SU-DHL-6 (cell line): ENCODE data around the gene PLEKHG2.
"Not testable (repeated sequence)": the region's sequence is repeated elsewhere in the genome, so short reads cannot be mapped to it uniquely, and the experiment has no call there.

ENCODE experiments used
- H2AFZ ChIP-seq: fragments of 200-600 bp; sonication (generic); 2 replicates; pipeline ENCODE4 v1.6.1; 2014; ENCODE audit warnings: low read depth, mild to moderate bottlenecking, moderate library complexity, mixed read lengths, antibody characterized with exemption, low read length; ENCODE audit not compliant: severe bottlenecking
- H3F3A ChIP-seq: fragments of 200-600 bp; shearing (Covaris generic); 2 replicates; pipeline ENCODE4 v1.6.0; 2016; ENCODE audit warnings: antibody characterized with exemption, mild to moderate bottlenecking; ENCODE audit not compliant: insufficient read depth
- H3K27ac ChIP-seq: fragments of 200-600 bp; sonication (generic); 2 replicates; pipeline ENCODE4 v1.5.1; 2016; ENCODE audit warnings: low read depth, mild to moderate bottlenecking, low read length, moderate library complexity, mixed read lengths
- H3K27me3 ChIP-seq: fragments of 200-600 bp; sonication (generic), shearing (Covaris generic); 2 replicates; pipeline ENCODE4 v1.6.0; 2014; ENCODE audit warnings: mild to moderate bottlenecking, low read length
- H3K36me3 ChIP-seq: fragments of 200-600 bp; sonication (generic); 2 replicates; pipeline ENCODE4 v1.6.1; 2014; ENCODE audit warnings: mild to moderate bottlenecking, low read length, mixed read lengths
- H3K4me2 ChIP-seq: fragments of 300-600, 200-600 bp; shearing (Covaris generic), sonication (generic); 2 replicates; pipeline ENCODE4 v1.6.0; 2014; ENCODE audit warnings: low read length, low read depth, mild to moderate bottlenecking; ENCODE audit not compliant: poor library complexity, severe bottlenecking
- H3K4me3 ChIP-seq: fragments of 200-600 bp; sonication (generic); 2 replicates; pipeline ENCODE4 v1.5.1; 2014; ENCODE audit warnings: antibody characterized with exemption, low read length, mild to moderate bottlenecking, mixed read lengths; ENCODE audit not compliant: insufficient read depth, poor library complexity, severe bottlenecking
- H3K79me2 ChIP-seq: fragments of 200-600 bp; sonication (generic); 2 replicates; pipeline ENCODE4 v1.6.1; 2014; ENCODE audit warnings: mild to moderate bottlenecking, low read length, moderate library complexity; ENCODE audit not compliant: insufficient read depth
- H3K9ac ChIP-seq: fragments of 200-600 bp; sonication (generic); 2 replicates; pipeline ENCODE4 v1.7.0; 2014; ENCODE audit warnings: mild to moderate bottlenecking, low read length
- H3K9me2 ChIP-seq: fragments of 200-600 bp; sonication (generic); replicated peaks from 2 replicates; pipeline ENCODE4 v1.6.1; 2014; ENCODE audit warnings: low read length; ENCODE audit not compliant: insufficient read depth
- H3K9me3 ChIP-seq: fragments of 200-600 bp; sonication (generic); 2 replicates; pipeline ENCODE4 v1.6.1; 2014; ENCODE audit warnings: low read length, mixed read lengths; ENCODE audit not compliant: insufficient read depth
- H4K20me1 ChIP-seq: fragments of 200-600 bp; sonication (generic); 2 replicates; pipeline ENCODE4 v1.6.1; 2014; ENCODE audit warnings: low read depth, mild to moderate bottlenecking, antibody characterized with exemption, low read length, moderate library complexity, mixed read lengths
- CTCF ChIP-seq: fragments of 200-600 bp; sonication (generic); IDR thresholded peaks from one replicate; pipeline ENCODE4 v1.5.1; 2017; ENCODE audit warnings: antibody characterized with exemption, mild to moderate bottlenecking, low read length, moderate library complexity; ENCODE audit not compliant: insufficient read depth, poor library complexity, severe bottlenecking
- EZH2phosphoT487 ChIP-seq: fragments of 200-600 bp; sonication (generic), shearing (Covaris generic); conservative IDR thresholded peaks from 2 replicates; pipeline ENCODE4 v1.6.1; 2018; ENCODE audit warnings: mild to moderate bottlenecking, antibody characterized with exemption, low read length, moderate library complexity, mixed read lengths

The PLEKHG2 gene

GRCh38 chr19:39448271-39448670 is 35.8 kb downstream of the PLEKHG2 start:
- Histone ChIP-seq H3K27me3 (no peaks in the 10 kb centered on the region), H4K20me1 (no peaks in the 10 kb centered on the region; the same call in 1 of the 2 replicates), H3K27ac (peak overlapping the region; percentile 77), H3K9ac (peak overlapping the region; percentile 100), H3K36me3 (no peaks in the 10 kb centered on the region), H2AFZ (no peak overlapping the region), H3F3A (peaks cover 7% of the 10 kb centered on the region; the same call in 1 of the 2 replicates), H3K9me3 (no peaks in the 10 kb centered on the region), H3K4me2 (peak overlapping the region; percentile 97), H3K79me2 (peaks cover 85% of the 10 kb centered on the region), H3K9me2 (no peaks in the 10 kb centered on the region), H3K4me3 (peak overlapping the region; percentile 38)
- no peak for TF ChIP-seq CTCF
- TF ChIP-seq EZH2phosphoT487: no peak

- Histone ChIP-seq H3K27ac (peak overlapping the region; percentile 77), H3K9me3 (no peaks in the 10 kb centered on the region), H3K27me3 (no peaks in the 10 kb centered on the region), H3K4me3 (no peak overlapping the region), H3K4me2 (peak overlapping the region; percentile 97), H3K9ac (peak overlapping the region; percentile 100), H3K79me2 (peaks cover 95% of the 10 kb centered on the region), H2AFZ (no peak overlapping the region), H3K36me3 (no peaks in the 10 kb centered on the region), H4K20me1 (no peaks in the 10 kb centered on the region; the same call in 1 of the 2 replicates), H3F3A (peaks cover 7% of the 10 kb centered on the region; the same call in 1 of the 2 replicates), H3K9me2 (no peaks in the 10 kb centered on the region)
- TF ChIP-seq CTCF (no peak), EZH2phosphoT487 (no peak)
Observed at GRCh38 chr19:39449116-39449797, 36.8 kb downstream of the PLEKHG2 start.

- not testable (repeated sequence) for H3K9me2 ChIP-seq, H3K27ac ChIP-seq, H3K4me3 ChIP-seq, H3K27me3 ChIP-seq, H2AFZ ChIP-seq, H3F3A ChIP-seq, H3K9me3 ChIP-seq, H3K9ac ChIP-seq, H3K36me3 ChIP-seq, H4K20me1 ChIP-seq, H3K4me2 ChIP-seq
- peaks cover 91% of the 10 kb centered on the region for H3K79me2 ChIP-seq
Observed at GRCh38 chr19:39451257-39451656, 38.8 kb downstream of the PLEKHG2 start.

- Histone ChIP-seq H3F3A (no peaks in the 10 kb centered on the region), H3K4me3 (no peak overlapping the region), H3K9ac (no peak overlapping the region), H3K27me3 (no peaks in the 10 kb centered on the region), H3K4me2 (no peak overlapping the region), H3K9me3 (no peaks in the 10 kb centered on the region), H3K9me2 (no peaks in the 10 kb centered on the region), H3K27ac (no peak overlapping the region), H2AFZ (no peak overlapping the region), H4K20me1 (no peaks in the 10 kb centered on the region), H3K36me3 (peaks cover 10% of the 10 kb centered on the region; the same call in 1 of the 2 replicates), H3K79me2 (peaks cover 7% of the 10 kb centered on the region; the same call in 1 of the 2 replicates)
- TF ChIP-seq EZH2phosphoT487 (no peak), CTCF (no peak)
Observed at GRCh38 chr19:39463403-39463802, 50.9 kb downstream of the PLEKHG2 start.
